K562 (cell line): ENCODE results near the gene IGSF23. TPM values are rescaled to one million over a fixed set of nuclear protein-coding genes. Genes with fewer than 3 reads are reported as not detected.
A peak's percentile ranks its signal among the peaks of the same experiment; 100 is the strongest.

ENCODE experiments used
- ADNP ChIP-seq: fragments of 200-800 bp; sonication (Bioruptor generic); IDR thresholded peaks from 2 replicates; pipeline ENCODE4 v1.6.1; 2016; ENCODE audit warnings: missing genetic modification characterization, missing compliant biosample characterization
- BCOR ChIP-seq: fragments of 450-650 bp; IDR thresholded peaks from 2 replicates; pipeline ENCODE4 v1.6.1; 2016
- C11orf30 ChIP-seq: fragments of 450-650 bp; IDR thresholded peaks from 2 replicates; pipeline ENCODE4 v1.6.1; 2016; ENCODE audit warnings: low read depth, mild to moderate bottlenecking
- DLX4 ChIP-seq: fragments of 250-450 bp; sonication (Bioruptor Pico); IDR thresholded peaks from 2 replicates; pipeline ENCODE4 v1.6.1; 2021; ENCODE audit warnings: mild to moderate bottlenecking
- GATA2 ChIP-seq: sonication (generic); formaldehyde crosslinking; IDR thresholded peaks from 2 replicates; pipeline ENCODE4 v1.4.0; 2020; ENCODE audit warnings: mild to moderate bottlenecking, missing genetic modification reagents
- HDAC1 ChIP-seq, 2 experiments: fragments of 450-650 bp; IDR thresholded peaks; 2 replicates each; pipeline ENCODE4 v1.6.1; 2016 to 2017; ENCODE audit warnings: inconsistent platforms in 1 of 2, mild to moderate bottlenecking in 1 of 2, moderate library complexity in 1 of 2
- HDAC2 ChIP-seq: fragments of 450-650 bp; IDR thresholded peaks from 2 replicates; pipeline ENCODE4 v1.6.1; 2016; ENCODE audit warnings: mild to moderate bottlenecking
- HNRNPLL ChIP-seq: fragments of 200-400 bp; formaldehyde crosslinking; IDR thresholded peaks from 2 replicates; pipeline ENCODE4 v1.6.1; 2017; ENCODE audit warnings: low read length, low read depth, mild to moderate bottlenecking; ENCODE audit not compliant: poor library complexity, severe bottlenecking
- HOXB6 ChIP-seq: fragments of 250-450 bp; sonication (Bioruptor Pico); IDR thresholded peaks from 2 replicates; pipeline ENCODE4 v1.5.1; 2022; ENCODE audit warnings: mild to moderate bottlenecking, borderline replicate concordance
- MAFF ChIP-seq: IDR thresholded peaks from 2 replicates; pipeline ENCODE4 v1.6.1; 2012; ENCODE audit warnings: low read length, improper control_type of control experiment
- MTA1 ChIP-seq: fragments of 450-650 bp; IDR thresholded peaks from 2 replicates; pipeline ENCODE4 v1.6.1; 2017; ENCODE audit warnings: borderline replicate concordance
- PRPF4 ChIP-seq: fragments of 200-400 bp; formaldehyde crosslinking; IDR thresholded peaks from one replicate; pipeline ENCODE4 v1.6.1; 2017; ENCODE audit warnings: low read length, low read depth, mild to moderate bottlenecking; ENCODE audit not compliant: insufficient read depth, poor library complexity, severe bottlenecking
- PYGO2 ChIP-seq: fragments of 450-650 bp; IDR thresholded peaks from 2 replicates; pipeline ENCODE4 v1.6.1; 2016; ENCODE audit warnings: mild to moderate bottlenecking, missing genetic modification characterization, moderate library complexity, missing compliant biosample characterization
- RCOR1 ChIP-seq, 2 experiments: IDR thresholded peaks; 2 replicates each; pipeline ENCODE4 v1.6.1; 2012; ENCODE audit warnings: low read depth in 2 of 2, low read length in 2 of 2, borderline replicate concordance in 1 of 2, improper control_type of control experiment in 1 of 2
- SMARCA5 ChIP-seq: fragments of 450-650 bp; IDR thresholded peaks from 2 replicates; pipeline ENCODE4 v1.6.1; 2016
- SMARCC2 ChIP-seq: fragments of 450-650 bp; IDR thresholded peaks from 2 replicates; pipeline ENCODE4 v1.6.1; 2017; ENCODE audit warnings: antibody characterized with exemption, moderate library complexity, mild to moderate bottlenecking, low read depth
- TOE1 ChIP-seq, 2 experiments: fragments of 450-650 bp in 1 of 2; sonication (generic) in 1 of 2; formaldehyde crosslinking in 1 of 2; IDR thresholded peaks; 2 replicates each; pipeline versions ENCODE4 v1.7.1 to v1.8.0; 2016 to 2022; ENCODE audit warnings: borderline replicate concordance in 2 of 2, mild to moderate bottlenecking in 2 of 2, antibody characterized with exemption in 1 of 2, inconsistent platforms in 1 of 2, low read depth in 1 of 2, missing genetic modification reagents in 1 of 2, moderate library complexity in 1 of 2
- ZNF707 ChIP-seq: fragments of 250-450 bp; sonication (Bioruptor Pico); conservative IDR thresholded peaks from 2 replicates; pipeline ENCODE4 v1.8.0; 2022; ENCODE audit warnings: inconsistent platforms, mild to moderate bottlenecking, moderate library complexity
- polyA plus RNA-seq, 8 experiments: library from polyadenylated mRNA; depleted of rRNA in 4 of 8; stranded (reverse) in 5 of 8; unstranded in 3 of 8; fragments of >200 nt; fragmentation: Nextera tagmentation in 2 of 8; fragmentation: Illumina TruSeq in 1 of 8; extraction: Ambion mirVana in 2 of 8; extraction: Trizol in 1 of 8; gene quantifications; 2 replicates each; pipeline versions ENCODE4 v1.2.1 to v1.2.3, GENCODE V29; 2011 to 2014; ENCODE audit warnings: inconsistent platforms in 1 of 8, missing spikeins in 1 of 8
- total RNA-seq, 7 experiments: library from RNA; depleted of rRNA in 6 of 7; stranded (reverse); fragments of >200 nt in 6 of 7; fragmentation: Illumina TruSeq in 2 of 7; extraction: Trizol in 2 of 7; gene quantifications; 2 replicates each; pipeline versions ENCODE4 v1.2.1 to v1.2.3, GENCODE V29; 2011 to 2021; ENCODE audit warnings: low replicate concordance in 1 of 7
- TF ChIP-seq, protein P1 (sequence below): sonication (generic); formaldehyde crosslinking; IDR thresholded peaks from 2 replicates; pipeline ENCODE4 v1.8.0; 2022; ENCODE audit warnings: mild to moderate bottlenecking, missing genetic modification reagents, borderline replicate concordance

Gene IGSF23
- total and polyA plus RNA-seq, 9 of the 15 experiments (the other 6 are each of a cell fraction or from before 2014, with no cell fraction given) = not detected

- TF ChIP-seq MTA1 (0 out of 2 replicates have a peak, but pooled peaks have one; percentile 22), ZNF707 (CRISPR knock-in tag) (no peak), RCOR1 (IDR thresholded peaks at IDR 0.05; ENCODE audit: borderline replicate concordance in 1 of 2, low read depth in 2 of 2, low read length in 2 of 2) (no peak; a peak in 1 of 4 replicates), HOXB6 (no peak), MAFF (no peak), HDAC2 (peak; percentile 70; the same call in 1 of the 2 replicates), SMARCC2 (no peak), DLX4 (CRISPR knock-in tag) (no peak), TOE1 (IDR thresholded peaks at IDR 0.05; ENCODE audit: borderline replicate concordance) (no peak), TOE1 (CRISPR knock-in tag; IDR thresholded peaks at IDR 0.05; ENCODE audit: borderline replicate concordance, low read depth) (no peak), ADNP (tag) (no peak), SMARCA5 (peak; percentile 96), PYGO2 (tag) (no peak), GATA2 (CRISPR knock-in tag) (no peak), HDAC1 (IDR thresholded peaks at IDR 0.05) (0 out of 4 replicates have a peak, but pooled peaks of 1 of the 2 experiments have one; percentile 27), HNRNPLL (no peak), BCOR (peak; percentile 88), C11orf30 (no peak), PRPF4 (no peak)
- TF ChIP-seq, protein P1, sequence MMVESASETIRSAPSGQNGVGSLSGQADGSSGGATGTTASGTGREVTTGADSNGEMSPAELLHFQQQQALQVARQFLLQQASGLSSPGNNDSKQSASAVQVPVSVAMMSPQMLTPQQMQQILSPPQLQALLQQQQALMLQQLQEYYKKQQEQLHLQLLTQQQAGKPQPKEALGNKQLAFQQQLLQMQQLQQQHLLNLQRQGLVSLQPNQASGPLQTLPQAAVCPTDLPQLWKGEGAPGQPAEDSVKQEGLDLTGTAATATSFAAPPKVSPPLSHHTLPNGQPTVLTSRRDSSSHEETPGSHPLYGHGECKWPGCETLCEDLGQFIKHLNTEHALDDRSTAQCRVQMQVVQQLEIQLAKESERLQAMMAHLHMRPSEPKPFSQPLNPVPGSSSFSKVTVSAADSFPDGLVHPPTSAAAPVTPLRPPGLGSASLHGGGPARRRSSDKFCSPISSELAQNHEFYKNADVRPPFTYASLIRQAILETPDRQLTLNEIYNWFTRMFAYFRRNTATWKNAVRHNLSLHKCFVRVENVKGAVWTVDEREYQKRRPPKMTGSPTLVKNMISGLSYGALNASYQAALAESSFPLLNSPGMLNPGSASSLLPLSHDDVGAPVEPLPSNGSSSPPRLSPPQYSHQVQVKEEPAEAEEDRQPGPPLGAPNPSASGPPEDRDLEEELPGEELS (CRISPR knock-in tag) = 0 out of 2 replicates have a peak, but pooled peaks have one; percentile 42
These were observed 42.8 kb upstream of the IGSF23 start (continued) for GRCh38 chr19:44570603-44570983.
